Muscle of leg (tissue), 11 donors: ENCODE results near the gene LRRTM4. TPM values are rescaled to one million over a fixed set of nuclear protein-coding genes. Genes with fewer than 3 reads are reported as not detected.
"Not testable (repeated sequence)": the region's sequence is repeated elsewhere in the genome, so short reads cannot be mapped to it uniquely, and the experiment has no call there.

Source experiments
- DNase-seq: peaks from one replicate; pipeline ENCODE4 v3.0.0; 2013
- H3K27ac ChIP-seq: one replicate; pipeline ENCODE4 v1.5.1; 2013; ENCODE audit warnings: mild to moderate bottlenecking, low read length, control low read depth
- H3K27me3 ChIP-seq: one replicate; pipeline ENCODE4 v1.6.1; 2013; ENCODE audit warnings: low read length; ENCODE audit not compliant: control insufficient read depth, insufficient read depth
- H3K36me3 ChIP-seq: one replicate; pipeline ENCODE4 v1.6.1; 2013; ENCODE audit warnings: low read length; ENCODE audit not compliant: control insufficient read depth, insufficient read depth
- H3K4me1 ChIP-seq: one replicate; pipeline ENCODE4 v1.6.1; 2013; ENCODE audit warnings: low read length; ENCODE audit not compliant: control insufficient read depth, insufficient read depth
- H3K4me3 ChIP-seq: one replicate; pipeline ENCODE4 v1.5.1; 2013; ENCODE audit warnings: low read length, control low read depth
- H3K9me3 ChIP-seq: replicated peaks from 2 replicates; pipeline ENCODE4 v1.6.1; 2013; ENCODE audit warnings: low read depth, low read length; ENCODE audit not compliant: control insufficient read depth
- WGBS: methylation state at CpG from one replicate; pipeline ENCODE4 v1.1.5; 2013; ENCODE audit warnings: missing lambda C conversion rate; ENCODE audit not compliant: insufficient coverage; 5-methylcytosine and 5-hydroxymethylcytosine counted together
- polyA plus RNA-seq, 8 donors: library from polyadenylated mRNA; unstranded; fragments of 120-200 nt; gene quantifications; one replicate each; pipeline versions ENCODE4 v1.2.1 to v1.2.3, GENCODE V29; 2013; ENCODE audit warnings: inconsistent platforms in 1 of 8, low replicate concordance in 1 of 8; ENCODE audit not compliant: insufficient read length in 8 of 8, insufficient read depth in 1 of 8
- total RNA-seq: library from RNA; stranded (reverse); fragments of 120-200 nt; gene quantifications from one replicate; pipeline ENCODE4 v1.2.4, GENCODE V29; 2013

LRRTM4 gene
- total and polyA plus RNA-seq, 9 donors: 0.24 to 2.5 (median 0.73) TPM

GRCh38 chr2:76713312-76713711 is 808.9 kb downstream of the LRRTM4 start:
- no peak for DNase-seq
- Histone ChIP-seq H3K9me3 (no peaks in the 10 kb centered on the region), H3K27ac (no peak overlapping the region), H3K4me3 (no peak overlapping the region), H3K27me3 (no peaks in the 10 kb centered on the region), H3K36me3 (no peaks in the 10 kb centered on the region), H3K4me1 (no peaks in the 10 kb centered on the region)
- no CpG with 5 or more reads among the region's 3 CpGs for WGBS

GRCh38 chr2:76711490-76711889 is 810.7 kb downstream of the LRRTM4 start:
- no peaks in the 10 kb centered on the region for H3K27me3 ChIP-seq
- 14% methylated on average over 1 of the region's 2 CpGs for WGBS
- no peaks in the 10 kb centered on the region for H3K4me1 ChIP-seq
- no peaks in the 10 kb centered on the region for H3K36me3 ChIP-seq
- DNase-seq: no peak
- H3K4me3 ChIP-seq: no peak overlapping the region
- no peaks in the 10 kb centered on the region for H3K9me3 ChIP-seq
- H3K27ac ChIP-seq: no peak overlapping the region

GRCh38 chr2:76700894-76701293 is 821.3 kb downstream of the LRRTM4 start:
- no peak for DNase-seq
- WGBS: 94% methylated on average over 4 of the region's 6 CpGs
- Histone ChIP-seq H3K4me3 (no peak overlapping the region), H3K4me1 (no peaks in the 10 kb centered on the region), H3K36me3 (no peaks in the 10 kb centered on the region), H3K9me3 (no peaks in the 10 kb centered on the region), H3K27ac (no peak overlapping the region), H3K27me3 (no peaks in the 10 kb centered on the region)

GRCh38 chr2:76697998-76698713 is 824.0 kb downstream of the LRRTM4 start:
- 96% methylated on average over 31 of the region's 33 CpGs for WGBS
- DNase-seq, H3K4me1 ChIP-seq, H3K36me3 ChIP-seq, H3K27ac ChIP-seq, H3K27me3 ChIP-seq, H3K4me3 ChIP-seq, H3K9me3 ChIP-seq: not testable (repeated sequence)
